Measurements from ENCODE around the gene ATG2A. TPM values are rescaled to one million over a fixed set of nuclear protein-coding genes. Genes with fewer than 3 reads are reported as not detected.

ATG2A gene
- polyA plus RNA-seq, 2 donors, result 10.4 to 11.4 TPM

DNA sequence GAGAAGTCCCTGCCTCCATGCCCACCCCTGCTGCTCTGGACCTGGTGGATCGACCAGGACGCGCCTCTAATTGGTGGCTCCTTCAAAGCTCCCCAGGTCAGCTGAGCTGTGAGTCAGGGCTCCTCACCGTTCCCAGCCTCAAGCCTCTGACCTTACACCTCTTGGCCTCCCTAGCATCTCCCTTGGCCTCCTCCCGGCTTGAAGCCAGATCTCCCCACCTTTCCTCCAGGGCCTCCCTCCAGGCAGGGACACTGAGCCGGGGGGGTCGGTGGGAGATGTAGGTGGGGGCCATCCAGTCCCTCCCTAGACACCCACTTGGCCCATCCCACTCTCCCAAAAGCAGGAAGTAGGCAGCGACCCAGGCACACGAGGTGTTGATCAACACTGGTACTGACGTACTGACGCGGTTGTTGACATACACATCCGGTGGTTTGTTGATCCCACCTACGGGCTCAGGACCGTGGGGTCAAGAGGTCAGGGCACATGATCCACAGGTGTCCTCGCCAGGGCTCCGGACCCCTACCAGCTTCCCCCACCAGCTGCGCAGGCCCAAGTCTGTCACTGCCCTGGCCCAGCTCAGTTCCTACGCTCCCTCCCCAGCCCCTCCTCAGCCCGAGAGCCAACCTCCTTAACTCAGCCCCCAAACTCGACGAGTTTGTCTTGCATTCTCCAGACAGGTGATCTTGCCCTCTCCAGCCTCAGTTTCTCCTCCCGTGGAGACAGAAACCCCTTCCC is 802 bp downstream of the ATG2A start:
- 6 to 7% methylated on average over 23 of the region's 23 CpGs for WGBS, 2 donors
- peaks cover 9 to 27% of the 10 kb centered on the region in 2 donors for H3K36me3 ChIP-seq (ENCODE audit: control insufficient read depth in 2 of 2, insufficient read depth in 2 of 2, low read length in 1 of 2)
- H3K4me3 ChIP-seq (ENCODE audit: low read depth in 1 of 2, low read length in 2 of 2), result peak overlapping the region; percentile 73 to 92
- no peaks in the 10 kb centered on the region for H3K27me3 ChIP-seq (ENCODE audit: control insufficient read depth in 1 of 2, insufficient read depth in 2 of 2, low read length in 2 of 2)
- no peaks in the 10 kb centered on the region for H3K9me3 ChIP-seq (ENCODE audit: control insufficient read depth in 2 of 2, insufficient read depth in 1 of 2, low read depth in 1 of 2, low read length in 1 of 2)
- H3K4me1 ChIP-seq (ENCODE audit: control insufficient read depth in 2 of 2, insufficient read depth in 2 of 2, low read length in 1 of 2), result peaks cover 4 to 6% of the 10 kb centered on the region in 2 donors
- peak overlapping the region; percentile 53 to 88 for H3K27ac ChIP-seq (ENCODE audit: low read depth in 2 of 2, low read length in 1 of 2)

DNA sequence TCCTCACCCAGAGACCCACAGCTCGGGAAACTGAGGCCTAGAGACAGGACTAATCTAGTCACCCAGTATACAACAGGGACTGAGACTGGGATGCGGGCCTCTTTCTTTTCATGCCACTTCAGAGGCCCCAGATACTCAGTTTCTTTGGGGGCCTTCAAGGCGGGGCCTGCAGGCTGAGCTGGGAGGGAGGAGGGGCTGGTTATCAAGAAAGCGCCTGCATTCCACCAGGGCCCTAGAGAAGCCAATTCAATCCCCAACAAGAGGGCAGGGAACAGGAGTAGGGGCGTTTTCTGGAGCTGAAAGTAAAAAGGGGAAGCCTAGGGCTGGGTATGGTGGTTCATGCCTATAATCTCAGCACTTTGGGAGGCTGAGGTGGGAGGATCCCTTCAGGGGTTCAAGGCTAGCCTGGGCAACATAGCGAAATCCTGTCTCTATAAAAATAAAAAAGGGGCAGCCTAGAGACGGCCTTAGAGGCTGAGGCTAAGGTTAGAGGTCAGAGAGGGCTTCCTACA is 1.6 kb downstream of the ATG2A start:
- WGBS, 2 donors, result 79% methylated on average over 7 of the region's 7 CpGs
- Histone ChIP-seq H3K4me3 (ENCODE audit: low read depth in 1 of 2, low read length in 2 of 2) (no peak overlapping the region), H3K27ac (ENCODE audit: low read depth in 2 of 2, low read length in 1 of 2) (peak overlapping the region in 1 of 2 donors; percentile 88)

DNA sequence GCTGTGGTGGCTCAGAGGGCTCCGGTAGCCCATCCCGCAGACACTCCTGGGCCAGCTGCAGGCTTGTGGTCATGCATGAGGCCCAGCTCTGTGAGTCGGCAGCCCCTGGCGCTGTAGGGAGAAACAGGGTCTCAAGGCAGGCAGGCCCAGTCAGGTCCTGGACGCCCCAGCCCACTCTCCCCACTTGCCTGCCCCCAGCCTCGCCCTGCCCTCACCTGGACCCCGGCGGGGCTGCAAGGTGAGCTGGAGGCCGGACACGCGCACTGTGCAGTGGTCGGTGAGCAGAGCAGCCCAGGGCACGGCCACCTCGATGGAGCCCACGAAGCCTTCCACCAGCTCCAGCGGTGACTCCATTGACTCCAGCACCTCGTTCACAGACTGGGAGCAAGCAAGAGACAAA is 2.9 kb downstream of the ATG2A start:
- Histone ChIP-seq H3K27me3 (ENCODE audit: control insufficient read depth in 1 of 2, insufficient read depth in 2 of 2, low read length in 2 of 2) (no peaks in the 10 kb centered on the region), H3K4me1 (ENCODE audit: control insufficient read depth in 2 of 2, insufficient read depth in 2 of 2, low read length in 1 of 2) (peaks cover 4 to 6% of the 10 kb centered on the region in 2 donors), H3K36me3 (ENCODE audit: control insufficient read depth in 2 of 2, insufficient read depth in 2 of 2, low read length in 1 of 2) (peaks cover 13 to 48% of the 10 kb centered on the region in 2 donors), H3K27ac (ENCODE audit: low read depth in 2 of 2, low read length in 1 of 2) (no peak overlapping the region), H3K4me3 (ENCODE audit: low read depth in 1 of 2, low read length in 2 of 2) (no peak overlapping the region), H3K9me3 (ENCODE audit: control insufficient read depth in 2 of 2, insufficient read depth in 1 of 2, low read depth in 1 of 2, low read length in 1 of 2) (no peaks in the 10 kb centered on the region)
- 94% methylated on average over 17 of the region's 17 CpGs for WGBS, 2 donors

More for the DNA sequence above, 1.6 kb downstream of the ATG2A start:
- H3K36me3 ChIP-seq (ENCODE audit: control insufficient read depth in 2 of 2, insufficient read depth in 2 of 2, low read length in 1 of 2), result peaks cover 9 to 34% of the 10 kb centered on the region in 2 donors
- H3K27me3 ChIP-seq (ENCODE audit: control insufficient read depth in 1 of 2, insufficient read depth in 2 of 2, low read length in 2 of 2), result no peaks in the 10 kb centered on the region
- H3K9me3 ChIP-seq (ENCODE audit: control insufficient read depth in 2 of 2, insufficient read depth in 1 of 2, low read depth in 1 of 2, low read length in 1 of 2), result no peaks in the 10 kb centered on the region
- H3K4me1 ChIP-seq (ENCODE audit: control insufficient read depth in 2 of 2, insufficient read depth in 2 of 2, low read length in 1 of 2), result peaks cover 4 to 6% of the 10 kb centered on the region in 2 donors

DNA sequence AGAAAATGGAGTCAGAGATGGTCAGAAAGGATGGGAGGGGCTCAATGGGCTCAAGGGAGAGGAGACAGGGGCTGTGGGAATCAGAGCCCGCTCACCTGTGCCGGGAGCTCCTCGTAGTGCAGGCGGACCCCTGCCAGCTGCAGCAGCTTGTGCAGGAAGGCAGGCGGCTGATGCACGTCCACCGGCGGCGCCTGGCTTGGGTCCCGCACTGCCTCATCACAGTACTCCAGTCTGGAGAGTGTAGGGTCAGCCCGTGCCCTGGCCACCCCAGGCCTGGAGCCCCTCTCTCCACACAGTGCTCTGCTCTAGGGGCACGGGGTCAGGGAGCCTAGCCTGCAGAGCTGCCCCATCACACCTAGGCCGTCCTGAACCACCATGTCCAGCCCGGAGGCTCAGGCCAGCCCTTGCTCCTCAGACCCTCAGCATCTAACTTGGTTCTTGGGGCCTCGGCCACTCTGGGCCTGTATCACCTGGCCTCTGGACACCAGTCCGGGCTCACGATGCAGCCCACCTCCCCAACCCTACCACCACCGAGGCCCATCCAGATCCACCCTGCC is 3.8 kb downstream of the ATG2A start:
- WGBS, 2 donors, result 87 to 93% methylated on average over 14 to 18 of the region's 18 CpGs
- Histone ChIP-seq H3K4me1 (ENCODE audit: control insufficient read depth in 2 of 2, insufficient read depth in 2 of 2, low read length in 1 of 2) (peaks cover 4 to 6% of the 10 kb centered on the region in 2 donors), H3K9me3 (ENCODE audit: control insufficient read depth in 2 of 2, insufficient read depth in 1 of 2, low read depth in 1 of 2, low read length in 1 of 2) (no peaks in the 10 kb centered on the region), H3K4me3 (ENCODE audit: low read depth in 1 of 2, low read length in 2 of 2) (no peak overlapping the region), H3K27me3 (ENCODE audit: control insufficient read depth in 1 of 2, insufficient read depth in 2 of 2, low read length in 2 of 2) (no peaks in the 10 kb centered on the region), H3K27ac (ENCODE audit: low read depth in 2 of 2, low read length in 1 of 2) (no peak overlapping the region), H3K36me3 (ENCODE audit: control insufficient read depth in 2 of 2, insufficient read depth in 2 of 2, low read length in 1 of 2) (peaks cover 13 to 50% of the 10 kb centered on the region in 2 donors)

DNA sequence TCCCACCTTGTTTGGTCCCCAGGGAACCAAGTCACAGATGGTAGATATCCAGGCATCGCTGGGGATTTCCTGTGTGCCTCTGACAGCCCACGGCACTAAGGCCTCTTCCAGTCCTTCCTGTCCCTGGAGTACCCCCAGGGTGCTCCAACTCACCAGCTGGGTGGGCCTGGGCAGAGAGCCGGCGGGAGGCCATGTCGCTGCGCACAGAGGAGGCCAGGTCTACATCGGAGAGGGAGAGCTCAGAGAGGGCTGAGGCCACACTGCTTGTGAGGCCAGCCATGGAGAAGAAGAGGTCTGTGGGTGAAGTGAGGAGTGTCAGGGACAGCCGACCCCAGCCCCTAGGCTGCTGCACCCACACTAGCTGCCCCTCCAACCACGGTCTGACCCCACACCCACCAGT is 5.3 kb downstream of the ATG2A start:
- Histone ChIP-seq H3K27me3 (ENCODE audit: control insufficient read depth in 1 of 2, insufficient read depth in 2 of 2, low read length in 2 of 2) (no peaks in the 10 kb centered on the region), H3K9me3 (ENCODE audit: control insufficient read depth in 2 of 2, insufficient read depth in 1 of 2, low read depth in 1 of 2, low read length in 1 of 2) (no peaks in the 10 kb centered on the region), H3K27ac (ENCODE audit: low read depth in 2 of 2, low read length in 1 of 2) (no peak overlapping the region), H3K4me1 (ENCODE audit: control insufficient read depth in 2 of 2, insufficient read depth in 2 of 2, low read length in 1 of 2) (peaks cover 4 to 6% of the 10 kb centered on the region in 2 donors), H3K36me3 (ENCODE audit: control insufficient read depth in 2 of 2, insufficient read depth in 2 of 2, low read length in 1 of 2) (peaks cover 18 to 63% of the 10 kb centered on the region in 2 donors), H3K4me3 (ENCODE audit: low read depth in 1 of 2, low read length in 2 of 2) (no peak overlapping the region)
- 91% methylated on average over 9 of the region's 9 CpGs for WGBS, 2 donors

DNA sequence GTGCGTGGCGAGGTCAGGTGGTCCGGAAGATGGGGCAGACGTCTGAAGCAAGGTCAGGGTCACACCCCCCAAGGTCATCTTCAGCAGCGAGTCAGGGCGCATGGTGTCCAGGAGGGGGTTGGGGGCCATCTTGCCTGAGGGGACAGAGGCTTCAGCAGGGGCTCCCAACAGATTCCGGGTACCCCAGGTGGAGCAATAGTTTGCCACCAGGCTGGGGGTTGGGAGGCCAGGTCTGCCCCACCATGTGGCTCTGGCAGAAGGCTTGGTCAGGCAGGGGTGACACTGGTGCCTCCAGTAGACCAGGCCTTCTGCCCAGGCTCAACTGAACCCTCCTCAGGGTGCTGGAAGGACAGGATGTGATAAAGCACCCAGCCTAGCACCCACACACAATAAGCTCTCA is 5.9 kb downstream of the ATG2A start:
- peaks cover 18 to 68% of the 10 kb centered on the region in 2 donors for H3K36me3 ChIP-seq (ENCODE audit: control insufficient read depth in 2 of 2, insufficient read depth in 2 of 2, low read length in 1 of 2)
- WGBS, 2 donors, result 88 to 90% methylated on average over 7 of the region's 7 CpGs
- no peak overlapping the region for H3K4me3 ChIP-seq (ENCODE audit: low read depth in 1 of 2, low read length in 2 of 2)
- H3K27me3 ChIP-seq (ENCODE audit: control insufficient read depth in 1 of 2, insufficient read depth in 2 of 2, low read length in 2 of 2), result no peaks in the 10 kb centered on the region
- H3K4me1 ChIP-seq (ENCODE audit: control insufficient read depth in 2 of 2, insufficient read depth in 2 of 2, low read length in 1 of 2), result peaks cover 4% of the 10 kb centered on the region in 2 donors
- no peak overlapping the region for H3K27ac ChIP-seq (ENCODE audit: low read depth in 2 of 2, low read length in 1 of 2)
- no peaks in the 10 kb centered on the region for H3K9me3 ChIP-seq (ENCODE audit: control insufficient read depth in 2 of 2, insufficient read depth in 1 of 2, low read depth in 1 of 2, low read length in 1 of 2)

DNA sequence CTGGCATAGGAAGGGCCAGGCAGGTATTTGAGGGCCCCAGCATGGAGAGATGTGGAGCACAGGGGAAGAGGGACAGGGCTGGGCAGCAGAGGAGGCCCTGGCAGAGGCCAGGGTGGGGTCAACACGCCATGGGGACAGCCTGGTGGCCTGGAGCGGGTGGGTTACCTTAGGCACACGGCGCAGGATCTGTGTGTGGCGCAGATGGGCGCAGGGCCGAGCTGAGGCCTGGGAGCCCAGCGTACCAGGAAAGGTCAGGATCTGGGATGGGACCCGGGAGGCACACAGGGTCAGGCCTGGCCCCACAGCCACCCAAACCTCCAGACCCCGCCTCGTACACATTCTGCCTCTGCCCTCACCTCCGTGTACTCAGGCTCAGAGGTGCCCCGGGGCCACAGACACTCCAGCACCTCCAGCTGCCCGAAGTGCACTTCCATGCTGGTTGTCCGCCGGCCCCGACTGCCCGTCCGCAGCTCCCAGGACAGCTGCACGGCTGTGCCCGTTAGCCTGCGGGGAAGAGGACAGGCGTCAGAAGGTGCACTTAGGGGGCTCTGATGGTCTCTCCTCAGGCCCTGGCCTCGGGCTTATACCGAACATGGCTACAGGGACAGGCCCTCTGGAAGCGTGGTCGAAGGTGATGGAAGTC is 6.4 kb downstream of the ATG2A start:
- Histone ChIP-seq H3K36me3 (ENCODE audit: control insufficient read depth in 2 of 2, insufficient read depth in 2 of 2, low read length in 1 of 2) (peaks cover 21 to 74% of the 10 kb centered on the region in 2 donors), H3K9me3 (ENCODE audit: control insufficient read depth in 2 of 2, insufficient read depth in 1 of 2, low read depth in 1 of 2, low read length in 1 of 2) (no peaks in the 10 kb centered on the region), H3K27ac (ENCODE audit: low read depth in 2 of 2, low read length in 1 of 2) (no peak overlapping the region), H3K27me3 (ENCODE audit: control insufficient read depth in 1 of 2, insufficient read depth in 2 of 2, low read length in 2 of 2) (no peaks in the 10 kb centered on the region), H3K4me3 (ENCODE audit: low read depth in 1 of 2, low read length in 2 of 2) (no peak overlapping the region), H3K4me1 (ENCODE audit: control insufficient read depth in 2 of 2, insufficient read depth in 2 of 2, low read length in 1 of 2) (peaks cover 0 to 3% of the 10 kb centered on the region in 2 donors)
- WGBS, 2 donors, result 91 to 93% methylated on average over 22 to 27 of the region's 27 CpGs

DNA sequence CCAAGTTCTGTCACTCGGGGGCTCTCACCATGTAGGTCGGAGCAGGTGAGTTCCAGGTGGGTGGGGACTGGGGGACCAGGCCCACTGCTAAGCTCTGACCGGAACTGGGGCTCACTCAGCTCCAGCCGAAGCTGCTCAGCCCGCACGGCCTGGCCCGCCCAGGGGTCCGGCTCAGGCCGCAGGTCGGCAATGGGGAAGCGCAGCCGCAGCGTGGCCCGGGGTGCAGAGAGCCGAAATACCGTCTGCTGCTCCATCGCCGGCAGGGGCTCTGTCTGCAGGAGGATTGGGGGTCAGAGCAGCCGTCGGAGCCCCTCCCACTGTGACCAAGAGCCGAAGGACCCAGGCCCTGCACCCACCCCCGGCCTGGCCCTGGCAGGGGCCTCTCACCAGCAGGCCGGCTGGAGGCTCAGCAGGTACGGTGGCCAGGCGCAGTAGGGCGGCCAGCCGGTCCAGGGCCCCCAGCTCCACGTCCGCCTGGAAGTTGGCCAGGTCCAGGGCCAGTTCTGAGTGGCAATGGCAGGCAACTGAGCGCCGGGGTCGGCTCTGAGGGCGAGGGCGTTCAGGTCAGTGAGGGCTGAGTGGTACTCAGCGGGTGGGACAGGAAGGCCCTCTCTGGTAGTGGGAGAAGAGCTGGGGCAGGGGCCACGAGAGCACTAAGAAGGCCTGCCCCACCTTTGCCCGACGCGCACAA is 7.2 kb downstream of the ATG2A start:
- Histone ChIP-seq H3K4me3 (ENCODE audit: low read depth in 1 of 2, low read length in 2 of 2) (no peak overlapping the region), H3K9me3 (ENCODE audit: control insufficient read depth in 2 of 2, insufficient read depth in 1 of 2, low read depth in 1 of 2, low read length in 1 of 2) (no peaks in the 10 kb centered on the region), H3K27me3 (ENCODE audit: control insufficient read depth in 1 of 2, insufficient read depth in 2 of 2, low read length in 2 of 2) (no peaks in the 10 kb centered on the region), H3K36me3 (ENCODE audit: control insufficient read depth in 2 of 2, insufficient read depth in 2 of 2, low read length in 1 of 2) (peaks cover 28 to 80% of the 10 kb centered on the region in 2 donors), H3K4me1 (ENCODE audit: control insufficient read depth in 2 of 2, insufficient read depth in 2 of 2, low read length in 1 of 2) (peaks cover 0 to 3% of the 10 kb centered on the region in 2 donors), H3K27ac (ENCODE audit: low read depth in 2 of 2, low read length in 1 of 2) (no peak overlapping the region)
- WGBS, 2 donors, result 90 to 91% methylated on average over 38 to 39 of the region's 39 CpGs

DNA sequence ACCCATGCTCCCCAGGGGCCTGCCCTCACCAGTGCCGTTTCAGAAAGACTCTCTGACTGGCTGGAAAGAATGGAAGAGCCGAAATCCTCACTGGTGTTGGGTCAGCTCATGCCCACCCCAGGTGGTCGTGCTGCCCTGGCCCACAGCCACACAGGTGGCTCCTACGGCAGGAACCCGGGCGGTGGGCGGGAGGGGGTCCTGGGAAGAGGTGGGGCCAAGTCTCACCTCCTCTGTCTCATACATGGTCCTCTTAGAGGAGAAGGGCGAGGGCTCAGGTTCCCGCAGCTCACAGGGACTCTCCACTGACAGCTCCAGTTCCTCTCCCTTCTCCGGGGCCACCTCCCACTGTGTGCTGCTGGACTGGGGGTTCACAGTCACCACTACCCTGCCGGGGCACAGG is 8.2 kb downstream of the ATG2A start:
- Histone ChIP-seq H3K4me1 (ENCODE audit: control insufficient read depth in 2 of 2, insufficient read depth in 2 of 2, low read length in 1 of 2) (peaks cover 0 to 3% of the 10 kb centered on the region in 2 donors), H3K9me3 (ENCODE audit: control insufficient read depth in 2 of 2, insufficient read depth in 1 of 2, low read depth in 1 of 2, low read length in 1 of 2) (no peaks in the 10 kb centered on the region), H3K27ac (ENCODE audit: low read depth in 2 of 2, low read length in 1 of 2) (no peak overlapping the region), H3K27me3 (ENCODE audit: control insufficient read depth in 1 of 2, insufficient read depth in 2 of 2, low read length in 2 of 2) (no peaks in the 10 kb centered on the region), H3K36me3 (ENCODE audit: control insufficient read depth in 2 of 2, insufficient read depth in 2 of 2, low read length in 1 of 2) (peaks cover 28 to 75% of the 10 kb centered on the region in 2 donors), H3K4me3 (ENCODE audit: low read depth in 1 of 2, low read length in 2 of 2) (no peak overlapping the region)
- WGBS, 2 donors, result 90 to 92% methylated on average over 11 of the region's 11 CpGs
